Duodenal mucosa (tissue), 2 donors: ENCODE data around the gene SETD3.

Experiments
- H3K27ac ChIP-seq: one replicate; pipeline ENCODE4 v1.7.0; 2013; ENCODE audit warnings: low read depth, low read length
- H3K27me3 ChIP-seq, 2 donors: one replicate each; pipeline ENCODE4 v1.7.0; 2013; ENCODE audit warnings: low read length in 2 of 2, control low read depth in 1 of 2; ENCODE audit not compliant: insufficient read depth in 2 of 2, control insufficient read depth in 1 of 2
- H3K36me3 ChIP-seq, 2 donors: one replicate each; pipeline ENCODE4 v1.7.0; 2013; ENCODE audit warnings: low read length in 2 of 2, control low read depth in 1 of 2; ENCODE audit not compliant: insufficient read depth in 2 of 2, control insufficient read depth in 1 of 2
- H3K4me1 ChIP-seq, 2 donors: one replicate each; pipeline ENCODE4 v1.7.0; 2013; ENCODE audit warnings: low read length in 2 of 2, control low read depth in 1 of 2; ENCODE audit not compliant: insufficient read depth in 2 of 2, control insufficient read depth in 1 of 2
- H3K4me3 ChIP-seq, 2 donors: one replicate each; pipeline ENCODE4 v1.7.0; 2013; ENCODE audit warnings: low read length in 2 of 2, low read depth in 1 of 2
- H3K9ac ChIP-seq, 2 donors: one replicate each; pipeline ENCODE4 v1.7.0; 2013; ENCODE audit warnings: low read length in 2 of 2, low read depth in 1 of 2
- H3K9me3 ChIP-seq, 2 donors: one replicate each; pipeline ENCODE4 v1.7.0; 2013; ENCODE audit warnings: low read length in 2 of 2, control low read depth in 1 of 2; ENCODE audit not compliant: control insufficient read depth in 1 of 2

The SETD3 gene

GRCh38 chr14:99509871-99510555, 29.4 kb upstream of the SETD3 start:
- Histone ChIP-seq H3K4me1 (no peaks in the 10 kb centered on the region), H3K9me3 (no peaks in the 10 kb centered on the region), H3K4me3 (no peak overlapping the region), H3K27me3 (no peaks in the 10 kb centered on the region), H3K27ac (no peak overlapping the region), H3K36me3 (peaks cover 65 to 89% of the 10 kb centered on the region in 2 donors), H3K9ac (no peak overlapping the region)

- peaks cover 62 to 88% of the 10 kb centered on the region in 2 donors for H3K36me3 ChIP-seq
- H3K4me1 ChIP-seq: no peaks in the 10 kb centered on the region
- H3K27ac ChIP-seq: no peak overlapping the region
- H3K4me3 ChIP-seq: no peak overlapping the region
- no peaks in the 10 kb centered on the region for H3K27me3 ChIP-seq
- H3K9me3 ChIP-seq: no peaks in the 10 kb centered on the region
- H3K9ac ChIP-seq: no peak overlapping the region
Measured at GRCh38 chr14:99508896-99509629, 28.4 kb upstream of the SETD3 start.

DNA sequence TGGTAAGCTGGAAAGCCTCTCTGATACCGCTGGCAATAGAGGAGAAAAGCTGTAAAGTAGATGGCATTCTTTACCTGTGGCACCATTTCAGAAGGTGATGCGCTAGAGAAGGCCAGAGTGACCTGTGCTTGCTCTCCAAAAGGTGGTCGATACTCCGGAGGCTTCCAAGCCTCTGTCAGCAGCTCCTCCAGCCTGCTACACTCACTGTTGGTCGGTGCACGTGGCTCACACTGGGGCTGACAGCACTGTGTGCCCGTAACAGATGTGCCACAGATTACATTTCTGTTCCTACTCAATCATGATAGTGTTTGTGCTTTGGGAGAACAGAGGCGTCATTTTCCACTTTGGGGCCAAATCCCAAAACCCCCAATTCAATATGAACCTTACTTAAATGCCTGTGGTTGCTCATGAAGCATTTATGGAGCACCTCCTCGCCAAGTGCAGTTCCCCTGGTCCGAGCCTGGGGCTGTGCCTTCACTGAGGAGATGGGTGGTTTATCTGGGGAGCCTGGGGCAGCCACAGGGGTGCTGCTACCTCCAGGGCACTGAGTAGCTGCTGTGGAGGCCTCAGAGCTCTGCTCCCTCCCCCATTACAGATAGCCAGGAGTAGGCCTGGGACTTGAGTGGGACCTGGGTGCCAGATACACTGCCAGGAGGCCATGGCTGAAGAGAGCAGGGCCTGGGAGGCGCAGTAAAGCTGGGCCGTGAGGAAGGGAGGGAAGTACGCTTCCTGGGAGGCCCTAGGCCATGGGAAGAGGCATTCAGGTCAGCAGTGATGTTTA, 27.4 kb upstream of the SETD3 start:
- Histone ChIP-seq H3K36me3 (peaks cover 62 to 88% of the 10 kb centered on the region in 2 donors), H3K9me3 (no peaks in the 10 kb centered on the region), H3K9ac (no peak overlapping the region), H3K27ac (no peak overlapping the region), H3K27me3 (no peaks in the 10 kb centered on the region), H3K4me1 (no peaks in the 10 kb centered on the region), H3K4me3 (no peak overlapping the region)

DNA sequence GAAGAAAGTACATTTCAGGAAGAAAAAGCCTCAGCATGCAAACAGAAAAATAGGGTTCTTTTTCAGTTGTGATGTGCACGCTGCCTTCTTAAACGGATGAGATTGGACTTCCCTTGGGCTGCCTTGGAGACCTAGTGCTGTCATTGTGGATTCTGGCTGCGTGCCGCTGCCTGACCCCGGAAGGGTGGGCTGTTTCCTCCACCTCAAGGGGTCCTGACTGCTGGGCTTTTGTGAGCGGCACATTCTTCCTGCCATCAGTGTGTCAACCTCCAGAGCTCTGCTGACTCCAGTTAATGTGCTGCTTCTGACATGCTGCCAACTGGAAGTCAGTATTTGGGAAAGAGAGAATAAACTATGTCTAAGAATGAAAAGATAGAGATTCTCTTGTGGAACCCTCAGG, 25.6 kb upstream of the SETD3 start:
- Histone ChIP-seq H3K9me3 (no peaks in the 10 kb centered on the region), H3K4me3 (no peak overlapping the region), H3K36me3 (peaks cover 67 to 92% of the 10 kb centered on the region in 2 donors), H3K27me3 (no peaks in the 10 kb centered on the region), H3K4me1 (no peaks in the 10 kb centered on the region), H3K9ac (no peak overlapping the region), H3K27ac (no peak overlapping the region)

- no peaks in the 10 kb centered on the region for H3K4me1 ChIP-seq
- H3K27me3 ChIP-seq: no peaks in the 10 kb centered on the region
- H3K27ac ChIP-seq: no peak overlapping the region
- H3K9me3 ChIP-seq: no peaks in the 10 kb centered on the region
- H3K4me3 ChIP-seq: no peak overlapping the region
- H3K36me3 ChIP-seq: peaks cover 67 to 91% of the 10 kb centered on the region in 2 donors
- no peak overlapping the region for H3K9ac ChIP-seq
Measured at GRCh38 chr14:99505089-99505488, 24.4 kb upstream of the SETD3 start.

GRCh38 chr14:99503848-99504453, 23.3 kb upstream of the SETD3 start:
- Histone ChIP-seq H3K9ac (no peak overlapping the region), H3K27ac (no peak overlapping the region), H3K4me3 (no peak overlapping the region), H3K9me3 (no peaks in the 10 kb centered on the region), H3K36me3 (peaks cover 58 to 89% of the 10 kb centered on the region in 2 donors), H3K27me3 (no peaks in the 10 kb centered on the region), H3K4me1 (no peaks in the 10 kb centered on the region)

GRCh38 chr14:99502989-99503421, 22.3 kb upstream of the SETD3 start:
- no peak overlapping the region for H3K9ac ChIP-seq
- H3K4me1 ChIP-seq: no peaks in the 10 kb centered on the region
- no peaks in the 10 kb centered on the region for H3K27me3 ChIP-seq
- no peaks in the 10 kb centered on the region for H3K9me3 ChIP-seq
- H3K36me3 ChIP-seq: peaks cover 49 to 89% of the 10 kb centered on the region in 2 donors
- no peak overlapping the region for H3K27ac ChIP-seq
- no peak overlapping the region for H3K4me3 ChIP-seq

DNA sequence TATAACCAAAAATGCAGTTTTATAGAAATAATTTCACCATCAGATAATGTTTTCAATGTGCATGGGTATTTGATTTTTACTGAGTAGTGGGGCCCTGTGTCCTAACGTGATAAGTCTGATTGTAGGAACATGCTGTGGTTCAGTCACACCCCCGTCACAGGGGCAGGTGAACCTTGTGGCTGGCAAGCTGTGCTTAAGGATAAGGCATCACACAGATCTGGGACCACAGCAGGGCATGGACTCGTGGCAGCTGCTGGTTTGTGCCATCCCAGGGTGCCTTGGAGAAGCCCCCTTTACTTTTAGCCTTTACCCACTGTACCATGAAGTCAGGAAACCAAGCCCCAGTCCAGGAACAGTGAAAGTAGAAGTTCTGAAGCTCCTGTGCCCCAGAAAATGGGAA, 17.2 kb upstream of the SETD3 start:
- Histone ChIP-seq H3K9me3 (no peaks in the 10 kb centered on the region), H3K27me3 (no peaks in the 10 kb centered on the region), H3K27ac (no peak overlapping the region), H3K9ac (no peak overlapping the region), H3K4me1 (no peaks in the 10 kb centered on the region), H3K4me3 (no peak overlapping the region), H3K36me3 (peaks cover 44 to 86% of the 10 kb centered on the region in 2 donors)

- Histone ChIP-seq H3K9me3 (no peaks in the 10 kb centered on the region), H3K27me3 (no peaks in the 10 kb centered on the region), H3K27ac (no peak overlapping the region), H3K9ac (no peak overlapping the region), H3K4me3 (no peak overlapping the region), H3K36me3 (peaks cover 39 to 86% of the 10 kb centered on the region in 2 donors), H3K4me1 (no peaks in the 10 kb centered on the region)
Measured at GRCh38 chr14:99497341-99497740, 16.7 kb upstream of the SETD3 start.
